K562 (cell line): ENCODE data around the gene AGBL1. TPM values are rescaled to one million over a fixed set of nuclear protein-coding genes. Genes with fewer than 3 reads are reported as not detected.

ENCODE experiments used
- AFF4 ChIP-seq: sonication (generic); formaldehyde crosslinking; IDR thresholded peaks from 2 replicates; pipeline ENCODE4 v1.8.0; 2023; ENCODE audit warnings: mild to moderate bottlenecking, missing genetic modification reagents
- polyA plus RNA-seq, 8 experiments: library from polyadenylated mRNA; depleted of rRNA in 4 of 8; stranded (reverse) in 5 of 8; unstranded in 3 of 8; fragments of >200 nt; fragmentation: Nextera tagmentation in 2 of 8; fragmentation: Illumina TruSeq in 1 of 8; extraction: Ambion mirVana in 2 of 8; extraction: Trizol in 1 of 8; gene quantifications; 2 replicates each; pipeline versions ENCODE4 v1.2.1 to v1.2.3, GENCODE V29; 2011 to 2014; ENCODE audit warnings: inconsistent platforms in 1 of 8, missing spikeins in 1 of 8
- total RNA-seq, 7 experiments: library from RNA; depleted of rRNA in 6 of 7; stranded (reverse); fragments of >200 nt in 6 of 7; fragmentation: Illumina TruSeq in 2 of 7; extraction: Trizol in 2 of 7; gene quantifications; 2 replicates each; pipeline versions ENCODE4 v1.2.1 to v1.2.3, GENCODE V29; 2011 to 2021; ENCODE audit warnings: low replicate concordance in 1 of 7
- TF ChIP-seq, protein P1 (sequence below): fragments of 450-650 bp; IDR thresholded peaks from 2 replicates; pipeline ENCODE4 v1.6.1; 2017; ENCODE audit warnings: antibody characterized with exemption, mild to moderate bottlenecking
- TF ChIP-seq, protein P2 (sequence below): conservative IDR thresholded peaks from 2 replicates; pipeline ENCODE4 v1.6.1; 2011; ENCODE audit warnings: low read depth, mild to moderate bottlenecking, low read length; ENCODE audit not compliant: control insufficient read depth

The AGBL1 gene
- total and polyA plus RNA-seq, 9 of the 15 experiments (the other 6 are each of a cell fraction or from before 2014, with no cell fraction given) = not detected

DNA sequence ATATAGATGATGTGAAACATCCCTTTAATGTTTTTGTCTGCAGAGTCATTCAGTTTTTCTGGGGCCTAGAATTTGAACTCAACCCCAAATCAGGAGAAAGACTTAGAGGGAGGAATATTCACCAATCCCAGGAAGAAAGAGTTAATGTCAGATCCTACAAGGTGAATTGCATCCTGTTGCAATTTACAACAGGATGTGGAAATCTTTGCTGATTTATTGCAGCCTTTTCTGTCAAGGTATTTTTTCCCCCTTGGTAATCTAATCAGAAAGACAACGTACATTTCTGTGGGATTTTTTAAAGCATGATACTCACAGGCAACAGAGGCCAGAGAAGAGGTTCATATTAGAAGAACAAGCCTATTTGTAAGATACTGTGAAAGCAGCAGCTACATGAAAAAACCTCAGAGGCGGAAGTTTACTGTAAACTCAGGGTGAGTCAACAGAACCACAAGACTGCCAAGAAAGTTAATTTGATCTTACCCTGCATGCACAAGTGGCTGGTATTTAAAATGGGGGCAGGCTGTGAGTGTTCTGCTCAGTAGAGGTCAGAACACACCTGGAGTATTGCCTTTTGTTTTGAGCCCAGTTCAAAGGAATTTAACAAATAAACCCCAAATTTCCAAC, 531.9 kb downstream of the AGBL1 start (continued):
- TF ChIP-seq AFF4 (CRISPR knock-in tag) = no peak
- TF ChIP-seq, protein P1, sequence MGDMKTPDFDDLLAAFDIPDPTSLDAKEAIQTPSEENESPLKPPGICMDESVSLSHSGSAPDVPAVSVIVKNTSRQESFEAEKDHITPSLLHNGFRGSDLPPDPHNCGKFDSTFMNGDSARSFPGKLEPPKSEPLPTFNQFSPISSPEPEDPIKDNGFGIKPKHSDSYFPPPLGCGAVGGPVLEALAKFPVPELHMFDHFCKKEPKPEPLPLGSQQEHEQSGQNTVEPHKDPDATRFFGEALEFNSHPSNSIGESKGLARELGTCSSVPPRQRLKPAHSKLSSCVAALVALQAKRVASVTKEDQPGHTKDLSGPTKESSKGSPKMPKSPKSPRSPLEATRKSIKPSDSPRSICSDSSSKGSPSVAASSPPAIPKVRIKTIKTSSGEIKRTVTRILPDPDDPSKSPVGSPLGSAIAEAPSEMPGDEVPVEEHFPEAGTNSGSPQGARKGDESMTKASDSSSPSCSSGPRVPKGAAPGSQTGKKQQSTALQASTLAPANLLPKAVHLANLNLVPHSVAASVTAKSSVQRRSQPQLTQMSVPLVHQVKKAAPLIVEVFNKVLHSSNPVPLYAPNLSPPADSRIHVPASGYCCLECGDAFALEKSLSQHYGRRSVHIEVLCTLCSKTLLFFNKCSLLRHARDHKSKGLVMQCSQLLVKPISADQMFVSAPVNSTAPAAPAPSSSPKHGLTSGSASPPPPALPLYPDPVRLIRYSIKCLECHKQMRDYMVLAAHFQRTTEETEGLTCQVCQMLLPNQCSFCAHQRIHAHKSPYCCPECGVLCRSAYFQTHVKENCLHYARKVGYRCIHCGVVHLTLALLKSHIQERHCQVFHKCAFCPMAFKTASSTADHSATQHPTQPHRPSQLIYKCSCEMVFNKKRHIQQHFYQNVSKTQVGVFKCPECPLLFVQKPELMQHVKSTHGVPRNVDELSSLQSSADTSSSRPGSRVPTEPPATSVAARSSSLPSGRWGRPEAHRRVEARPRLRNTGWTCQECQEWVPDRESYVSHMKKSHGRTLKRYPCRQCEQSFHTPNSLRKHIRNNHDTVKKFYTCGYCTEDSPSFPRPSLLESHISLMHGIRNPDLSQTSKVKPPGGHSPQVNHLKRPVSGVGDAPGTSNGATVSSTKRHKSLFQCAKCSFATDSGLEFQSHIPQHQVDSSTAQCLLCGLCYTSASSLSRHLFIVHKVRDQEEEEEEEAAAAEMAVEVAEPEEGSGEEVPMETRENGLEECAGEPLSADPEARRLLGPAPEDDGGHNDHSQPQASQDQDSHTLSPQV = no peak
- TF ChIP-seq, protein P2, sequence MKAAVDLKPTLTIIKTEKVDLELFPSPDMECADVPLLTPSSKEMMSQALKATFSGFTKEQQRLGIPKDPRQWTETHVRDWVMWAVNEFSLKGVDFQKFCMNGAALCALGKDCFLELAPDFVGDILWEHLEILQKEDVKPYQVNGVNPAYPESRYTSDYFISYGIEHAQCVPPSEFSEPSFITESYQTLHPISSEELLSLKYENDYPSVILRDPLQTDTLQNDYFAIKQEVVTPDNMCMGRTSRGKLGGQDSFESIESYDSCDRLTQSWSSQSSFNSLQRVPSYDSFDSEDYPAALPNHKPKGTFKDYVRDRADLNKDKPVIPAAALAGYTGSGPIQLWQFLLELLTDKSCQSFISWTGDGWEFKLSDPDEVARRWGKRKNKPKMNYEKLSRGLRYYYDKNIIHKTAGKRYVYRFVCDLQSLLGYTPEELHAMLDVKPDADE = no peak
